ENCODE data around the gene SSR2.

Gene SSR2

GRCh38 chr1:155971910-155972809 lies 48.6 kb downstream of the SSR2 start:
- DNase-seq, result no peak

GRCh38 chr1:155970531-155971167 lies 50.1 kb downstream of the SSR2 start:
- peak; percentile 93 for DNase-seq

GRCh38 chr1:155969377-155969791 lies 51.4 kb downstream of the SSR2 start:
- no peak for DNase-seq

GRCh38 chr1:155968670-155969069 lies 52.1 kb downstream of the SSR2 start:
- no peak for DNase-seq

GRCh38 chr1:155968051-155968400 lies 52.7 kb downstream of the SSR2 start:
- no peak for DNase-seq

- no peak for DNase-seq
Observed at GRCh38 chr1:155967341-155968050, 53.3 kb downstream of the SSR2 start.

- DNase-seq, result no peak
Observed at GRCh38 chr1:155966750-155967149, 54.0 kb downstream of the SSR2 start.

GRCh38 chr1:155966135-155966534 lies 54.6 kb downstream of the SSR2 start:
- no peak for DNase-seq

- no peak for DNase-seq
Observed at GRCh38 chr1:155964193-155964592, 56.6 kb downstream of the SSR2 start.

- DNase-seq, result peak; percentile 58
Observed at GRCh38 chr1:155962599-155963211, 58.0 kb downstream of the SSR2 start.

- peak; percentile 98 for DNase-seq
Observed at GRCh38 chr1:155961937-155962336, 58.8 kb downstream of the SSR2 start.

GRCh38 chr1:155960081-155960745 lies 60.5 kb downstream of the SSR2 start:
- no peak for DNase-seq

All from EL (cell line).